Keratinocyte (primary cell): ENCODE data around the gene JMJD1C. TPM values are rescaled to one million over a fixed set of nuclear protein-coding genes. Genes with fewer than 3 reads are reported as not detected.

ENCODE experiments used
- DNase-seq: peaks from one replicate; pipeline ENCODE4 v3.0.0-alpha.2; 2011; ENCODE audit warnings: low read depth, missing footprints, low spot score
- FAIRE-seq: peaks from 2 replicates; lab custom pipeline; 2011; peaks lifted over from hg19 to GRCh38; lab: Jason Lieb, UNC
- H2AFZ ChIP-seq: 2 replicates; pipeline ENCODE4 v1.6.0; 2012; ENCODE audit warnings: low read length, control low read depth, inconsistent platforms; ENCODE audit not compliant: control insufficient read depth
- H3K27ac ChIP-seq: 2 replicates; pipeline ENCODE4 v1.5.1; 2011; ENCODE audit warnings: low read length; ENCODE audit not compliant: control insufficient read depth, insufficient read depth
- H3K27me3 ChIP-seq: 3 replicates; pipeline ENCODE4 v1.6.0; 2011; ENCODE audit warnings: low read length; ENCODE audit not compliant: control insufficient read depth, insufficient read depth; ENCODE audit errors: extremely low read depth
- H3K36me3 ChIP-seq, 2 experiments: 2 replicates in 1 of 2; 3 replicates in 1 of 2; pipeline ENCODE4 v1.5.1; 2011; ENCODE audit warnings: low read length in 2 of 2, mild to moderate bottlenecking in 1 of 2; ENCODE audit not compliant: control insufficient read depth in 2 of 2, insufficient read depth in 2 of 2; ENCODE audit errors: extremely low read depth in 1 of 2
- H3K4me1 ChIP-seq: 3 replicates; pipeline ENCODE4 v1.5.1; 2011; ENCODE audit warnings: low read length; ENCODE audit not compliant: control insufficient read depth, insufficient read depth; ENCODE audit errors: extremely low read depth
- H3K4me2 ChIP-seq: 3 replicates; pipeline ENCODE4 v1.6.0; 2011; ENCODE audit warnings: low read depth, low read length; ENCODE audit not compliant: control insufficient read depth, insufficient read depth; ENCODE audit errors: extremely low read depth
- H3K4me3 ChIP-seq, 3 experiments: fragments of 200-600 bp in 1 of 3; sonication (generic) in 1 of 3; 2 replicates in 2 of 3; 3 replicates in 1 of 3; pipeline ENCODE4 v1.5.1; 2011 to 2016; ENCODE audit warnings: low read length in 3 of 3, mild to moderate bottlenecking in 3 of 3, control low read depth in 2 of 3, inconsistent platforms in 1 of 3, low read depth in 1 of 3, mixed read lengths in 1 of 3, mixed run types in 1 of 3, moderate library complexity in 1 of 3; ENCODE audit not compliant: control insufficient read depth in 2 of 3, insufficient read depth in 2 of 3; ENCODE audit errors: extremely low read depth in 1 of 3
- H3K79me2 ChIP-seq: 2 replicates; pipeline ENCODE4 v1.6.0; 2012; ENCODE audit warnings: low read length; ENCODE audit not compliant: control insufficient read depth, insufficient read depth
- H3K9ac ChIP-seq: 3 replicates; pipeline ENCODE4 v1.6.0; 2011; ENCODE audit warnings: low read length; ENCODE audit not compliant: control insufficient read depth, insufficient read depth; ENCODE audit errors: extremely low read depth
- H3K9me1 ChIP-seq: 3 replicates; pipeline ENCODE4 v1.6.0; 2011; ENCODE audit warnings: low read length; ENCODE audit not compliant: control insufficient read depth, insufficient read depth; ENCODE audit errors: extremely low read depth
- H3K9me3 ChIP-seq: 2 replicates; pipeline ENCODE4 v1.5.1; 2012; ENCODE audit warnings: low read depth, low read length; ENCODE audit not compliant: control insufficient read depth
- H4K20me1 ChIP-seq: 3 replicates; pipeline ENCODE4 v1.6.0; 2011; ENCODE audit warnings: low read length; ENCODE audit not compliant: control insufficient read depth, insufficient read depth; ENCODE audit errors: extremely low read depth
- EZH2 ChIP-seq: IDR thresholded peaks from one replicate; pipeline ENCODE4 v1.6.1; 2012; ENCODE audit warnings: inconsistent platforms, mild to moderate bottlenecking, low read length, moderate library complexity
- dilution Hi-C: fragments of 300-500 bp; cut with MboI; formaldehyde crosslinking; loops from one replicate; pipeline ENCODE4 v1.7.0; 2020; ENCODE audit warnings: low sequenced_read_pairs; ENCODE audit not compliant: extremely low pct_ligation_motif_present
- polyA plus RNA-seq, 5 experiments: library from polyadenylated mRNA; depleted of rRNA in 3 of 5; stranded (reverse) in 3 of 5; stranded (forward) in 1 of 5; unstranded in 1 of 5; fragments of >200 nt; gene quantifications; 1 replicate in 1 of 5; 2 replicates in 3 of 5; 3 replicates in 1 of 5; pipeline versions ENCODE4 v1.2.1 to v1.2.3, GENCODE V29; 2011 to 2012; ENCODE audit warnings: missing spikeins in 2 of 5, low read depth in 1 of 5, low replicate concordance in 1 of 5
- TF ChIP-seq, protein P1 (sequence below), 3 experiments: IDR thresholded peaks in 1 of 3; conservative IDR thresholded peaks in 1 of 3; optimal IDR thresholded peaks in 1 of 3; 2 replicates in 2 of 3; 3 replicates in 1 of 3; pipeline versions ENCODE3 to v1.5.1; 2011; ENCODE audit warnings: low read length in 3 of 3, mild to moderate bottlenecking in 3 of 3, moderate library complexity in 2 of 3, control low read depth in 1 of 3, inconsistent platforms in 1 of 3; ENCODE audit not compliant: insufficient read depth in 2 of 3; ENCODE audit errors: extremely low read depth in 1 of 3

The JMJD1C gene
- polyA plus RNA-seq, 1 donor (not counting 4 experiments of a cell fraction or from before 2014, with no cell fraction given) = 38.2 TPM

DNA sequence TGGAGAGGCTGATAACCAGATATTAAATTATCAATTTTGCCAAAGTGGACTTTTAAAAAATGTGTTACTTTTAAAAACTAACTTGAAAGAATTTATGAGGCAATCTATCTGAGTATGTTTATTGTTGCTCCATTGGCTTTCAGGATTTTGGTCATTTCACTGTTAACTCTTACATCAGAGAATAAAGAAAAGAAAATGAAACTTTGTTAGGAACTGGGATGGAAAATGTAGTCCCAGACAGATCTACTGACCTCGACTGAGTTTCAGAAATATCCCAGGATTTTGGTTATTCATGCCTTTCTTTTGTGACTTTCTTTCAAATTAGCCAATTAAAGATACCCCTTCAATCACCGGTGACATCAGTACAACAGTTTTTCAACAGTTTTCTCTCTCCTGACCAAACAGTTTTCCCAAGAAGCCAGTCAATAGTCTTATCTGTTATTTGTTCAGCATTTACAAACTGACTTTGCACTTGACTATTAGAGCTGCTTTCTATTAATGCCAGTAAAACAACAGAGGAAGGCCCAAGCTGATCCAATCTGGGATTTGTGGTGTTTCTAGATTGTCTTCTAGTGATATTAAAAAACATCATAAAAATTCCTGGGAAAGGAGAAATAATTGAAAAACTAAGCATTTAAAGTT lies 296.8 kb downstream of the JMJD1C start:
- no peaks in the 10 kb centered on the region for H3K9me3 ChIP-seq
- H3K4me2 ChIP-seq = no peak overlapping the region
- no peak overlapping the region for H2AFZ ChIP-seq
- no peaks in the 10 kb centered on the region for H3K79me2 ChIP-seq
- no peaks in the 10 kb centered on the region for H4K20me1 ChIP-seq
- H3K4me1 ChIP-seq = no peaks in the 10 kb centered on the region
- no peaks in the 10 kb centered on the region for H3K9me1 ChIP-seq
- peaks cover 4 to 22% of the 10 kb centered on the region in 2 experiments for H3K36me3 ChIP-seq
- dilution Hi-C loops = no loop called here
- no peak overlapping the region for H3K4me3 ChIP-seq
- no peak for DNase-seq
- H3K27ac ChIP-seq = no peak overlapping the region
- no peaks in the 10 kb centered on the region for H3K27me3 ChIP-seq
- FAIRE-seq = no peak
- TF ChIP-seq EZH2 = no peak
- TF ChIP-seq, protein P1, sequence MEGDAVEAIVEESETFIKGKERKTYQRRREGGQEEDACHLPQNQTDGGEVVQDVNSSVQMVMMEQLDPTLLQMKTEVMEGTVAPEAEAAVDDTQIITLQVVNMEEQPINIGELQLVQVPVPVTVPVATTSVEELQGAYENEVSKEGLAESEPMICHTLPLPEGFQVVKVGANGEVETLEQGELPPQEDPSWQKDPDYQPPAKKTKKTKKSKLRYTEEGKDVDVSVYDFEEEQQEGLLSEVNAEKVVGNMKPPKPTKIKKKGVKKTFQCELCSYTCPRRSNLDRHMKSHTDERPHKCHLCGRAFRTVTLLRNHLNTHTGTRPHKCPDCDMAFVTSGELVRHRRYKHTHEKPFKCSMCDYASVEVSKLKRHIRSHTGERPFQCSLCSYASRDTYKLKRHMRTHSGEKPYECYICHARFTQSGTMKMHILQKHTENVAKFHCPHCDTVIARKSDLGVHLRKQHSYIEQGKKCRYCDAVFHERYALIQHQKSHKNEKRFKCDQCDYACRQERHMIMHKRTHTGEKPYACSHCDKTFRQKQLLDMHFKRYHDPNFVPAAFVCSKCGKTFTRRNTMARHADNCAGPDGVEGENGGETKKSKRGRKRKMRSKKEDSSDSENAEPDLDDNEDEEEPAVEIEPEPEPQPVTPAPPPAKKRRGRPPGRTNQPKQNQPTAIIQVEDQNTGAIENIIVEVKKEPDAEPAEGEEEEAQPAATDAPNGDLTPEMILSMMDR (optimal IDR thresholded peaks at IDR 0.05 in 1 of 3, IDR thresholded peaks at IDR 0.05 in 1 of 3, conservative IDR thresholded peaks at IDR 0.05 in 1 of 3; ENCODE audit: extremely low read depth in 1 of 3, insufficient read depth in 2 of 3, low read length in 3 of 3) = no peak
- no peak overlapping the region for H3K9ac ChIP-seq

DNA sequence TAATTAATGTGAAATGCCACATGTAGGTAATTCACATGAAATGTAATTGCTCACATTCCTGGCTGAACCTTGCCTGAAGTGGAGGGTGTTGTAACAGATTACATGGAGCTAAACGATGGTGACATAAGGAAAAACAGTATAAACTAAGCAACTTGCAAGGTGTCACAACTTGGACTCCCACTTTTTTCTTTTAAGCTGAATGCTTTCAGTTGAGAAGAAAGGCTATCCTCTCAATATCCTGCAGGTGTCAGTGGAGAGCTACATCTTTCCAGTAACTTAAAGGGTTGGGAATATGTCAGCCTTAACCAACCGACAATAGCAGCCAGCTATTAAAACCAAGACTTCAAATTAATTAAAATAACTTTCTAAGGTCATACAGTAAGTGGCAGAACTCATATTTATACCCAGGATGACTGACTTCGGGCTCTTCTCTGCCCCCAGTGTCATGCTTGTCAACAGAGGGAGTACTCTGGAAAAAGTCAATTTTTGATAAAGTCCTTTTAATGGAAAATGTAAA lies 299.0 kb downstream of the JMJD1C start:
- DNase-seq = peak; percentile 46
- H3K27ac ChIP-seq = no peak overlapping the region
- no peak overlapping the region for H3K4me2 ChIP-seq
- peak; percentile 68 for FAIRE-seq
- dilution Hi-C loops = no loop called here
- no peaks in the 10 kb centered on the region for H3K4me1 ChIP-seq
- no peak overlapping the region for H3K4me3 ChIP-seq
- peaks cover 4 to 22% of the 10 kb centered on the region in 2 experiments for H3K36me3 ChIP-seq
- no peaks in the 10 kb centered on the region for H3K9me3 ChIP-seq
- H3K79me2 ChIP-seq = no peaks in the 10 kb centered on the region
- no peak overlapping the region for H2AFZ ChIP-seq
- H3K27me3 ChIP-seq = no peaks in the 10 kb centered on the region
- H3K9ac ChIP-seq = no peak overlapping the region
- no peaks in the 10 kb centered on the region for H4K20me1 ChIP-seq
- no peaks in the 10 kb centered on the region for H3K9me1 ChIP-seq
- TF ChIP-seq, protein P1 (optimal IDR thresholded peaks at IDR 0.05 in 1 of 3, IDR thresholded peaks at IDR 0.05 in 1 of 3, conservative IDR thresholded peaks at IDR 0.05 in 1 of 3; ENCODE audit: extremely low read depth in 1 of 3, insufficient read depth in 2 of 3, low read length in 3 of 3) = peak; percentile 40 to 72 (median 64)
- no peak for TF ChIP-seq EZH2
